CD14-positive monocyte (primary cell): ENCODE results near the gene TM4SF18. TPM values are rescaled to one million over a fixed set of nuclear protein-coding genes. Genes with fewer than 3 reads are reported as not detected.

Experiments used
- DNase-seq, 3 donors: peaks; one replicate each; pipeline ENCODE4 v3.0.0-alpha.2; 2011 to 2022
- H2AFZ ChIP-seq: 2 replicates; pipeline ENCODE4 v1.6.0; 2012; ENCODE audit warnings: mild to moderate bottlenecking, low read depth, low read length, inconsistent platforms; ENCODE audit not compliant: insufficient read depth, poor library complexity, severe bottlenecking
- H3K27ac ChIP-seq, 2 donors: 1 replicate in 1 of 2; 2 replicates in 1 of 2; pipeline ENCODE4 v1.5.1; 2012 to 2013; ENCODE audit warnings: low read length in 2 of 2, control low read depth in 1 of 2, inconsistent platforms in 1 of 2, low read depth in 1 of 2, mild to moderate bottlenecking in 1 of 2
- H3K27me3 ChIP-seq, 2 donors: one replicate each; pipeline versions ENCODE4 v1.6.0 to v1.6.1; 2011 to 2013; ENCODE audit warnings: low read length in 2 of 2; ENCODE audit not compliant: control insufficient read depth in 2 of 2, insufficient read depth in 2 of 2
- H3K36me3 ChIP-seq, 2 donors: replicated peaks in 1 of 2; 1 replicate in 1 of 2; 2 replicates in 1 of 2; pipeline versions ENCODE4 v1.5.1 to v1.6.1; 2012 to 2013; ENCODE audit warnings: low read length in 2 of 2, control low read depth in 1 of 2, inconsistent platforms in 1 of 2, mild to moderate bottlenecking in 1 of 2; ENCODE audit not compliant: insufficient read depth in 2 of 2, control insufficient read depth in 1 of 2
- H3K4me1 ChIP-seq, 2 donors: 1 replicate in 1 of 2; 2 replicates in 1 of 2; pipeline versions ENCODE4 v1.5.1 to v1.6.1; 2012 to 2013; ENCODE audit warnings: low read length in 2 of 2, control low read depth in 1 of 2, inconsistent platforms in 1 of 2, mild to moderate bottlenecking in 1 of 2, moderate library complexity in 1 of 2; ENCODE audit not compliant: insufficient read depth in 2 of 2, control insufficient read depth in 1 of 2
- H3K4me2 ChIP-seq: replicated peaks from 2 replicates; pipeline ENCODE3; 2012; ENCODE audit warnings: low read length, moderate library complexity, mild to moderate bottlenecking; ENCODE audit not compliant: poor library complexity, severe bottlenecking; ENCODE audit errors: extremely low read depth
- H3K4me3 ChIP-seq, 3 experiments: fragments of 200-600 bp in 1 of 3; sonication (generic) in 1 of 3; replicated peaks in 1 of 3; 1 replicate in 2 of 3; 2 replicates in 1 of 3; pipeline ENCODE4 v1.5.1; 2011 to 2013; ENCODE audit warnings: low read length in 3 of 3, mild to moderate bottlenecking in 3 of 3, control low read depth in 2 of 3, low read depth in 2 of 3, inconsistent platforms in 1 of 3, moderate library complexity in 1 of 3
- H3K79me2 ChIP-seq: 2 replicates; pipeline ENCODE4 v1.6.0; 2012; ENCODE audit warnings: mild to moderate bottlenecking, control low read depth, inconsistent platforms, low read length, moderate library complexity; ENCODE audit not compliant: insufficient read depth
- H3K9ac ChIP-seq: 2 replicates; pipeline ENCODE4 v1.6.0; 2017; ENCODE audit warnings: low read length, mild to moderate bottlenecking; ENCODE audit not compliant: insufficient read depth, poor library complexity, severe bottlenecking
- H3K9me3 ChIP-seq, 2 donors: replicated peaks in 1 of 2; 1 replicate in 1 of 2; 2 replicates in 1 of 2; pipeline versions ENCODE4 v1.5.1 to v1.6.1; 2012 to 2013; ENCODE audit warnings: low read length in 2 of 2, control low read depth in 1 of 2; ENCODE audit not compliant: control insufficient read depth in 1 of 2, insufficient read depth in 1 of 2
- H4K20me1 ChIP-seq: 2 replicates; pipeline ENCODE4 v1.6.0; 2012; ENCODE audit warnings: mild to moderate bottlenecking, low read length, control low read depth, moderate library complexity; ENCODE audit not compliant: insufficient read depth
- H3K27ac Mint-ChIP-seq, 7 donors: one replicate each; pipeline ENCODE4 v1.8.0; 2020; ENCODE audit warnings: mild to moderate bottlenecking in 7 of 7, mixed read lengths in 7 of 7, moderate library complexity in 6 of 7, inconsistent platforms in 2 of 7
- H3K27me3 Mint-ChIP-seq, 3 donors: one replicate each; pipeline ENCODE4 v1.8.0; 2021 to 2022; ENCODE audit warnings: low read depth in 3 of 3, mild to moderate bottlenecking in 3 of 3, mixed read lengths in 3 of 3, moderate library complexity in 3 of 3, inconsistent platforms in 1 of 3
- H3K36me3 Mint-ChIP-seq, 2 donors: one replicate each; pipeline ENCODE4 v1.8.0; 2020; ENCODE audit warnings: mixed read lengths in 2 of 2, inconsistent platforms in 1 of 2, mild to moderate bottlenecking in 1 of 2
- H3K4me1 Mint-ChIP-seq: one replicate; pipeline ENCODE4 v1.8.0; 2020; ENCODE audit warnings: mild to moderate bottlenecking, mixed read lengths
- H3K4me3 Mint-ChIP-seq, 2 donors: one replicate each; pipeline ENCODE4 v1.8.0; 2020; ENCODE audit warnings: mild to moderate bottlenecking in 2 of 2, mixed read lengths in 2 of 2, moderate library complexity in 1 of 2
- H3K9me3 Mint-ChIP-seq, 7 donors: one replicate each; pipeline ENCODE4 v1.8.0; 2020 to 2022; ENCODE audit warnings: mixed read lengths in 7 of 7, mild to moderate bottlenecking in 6 of 7, moderate library complexity in 6 of 7, inconsistent platforms in 2 of 7
- whole genome bisulfite sequencing: methylation state at CpG from one replicate; pipeline ENCODE4 v1.1.5; 2013; ENCODE audit warnings: missing lambda C conversion rate; ENCODE audit not compliant: insufficient coverage; 5-methylcytosine and 5-hydroxymethylcytosine counted together
- intact Hi-C, 2 donors: fragments of 100-400 bp; cut with micrococcal nuclease; formaldehyde crosslinking; loops; one replicate each; pipeline versions ENCODE4 v1.15.0 to v1.15.1; 2023
- polyA plus RNA-seq, 3 donors: library from polyadenylated mRNA; depleted of rRNA in 1 of 3; unstranded in 2 of 3; stranded (reverse) in 1 of 3; fragments of 300-500 nt in 2 of 3; fragments of >200 nt in 1 of 3; fragmentation: Illumina TruSeq in 2 of 3; gene quantifications; 1 replicate in 2 of 3; 2 replicates in 1 of 3; pipeline ENCODE4 v1.2.3, GENCODE V29; 2012 to 2021
- TF ChIP-seq, protein P1 (sequence below): fragments of 200-600 bp; IDR thresholded peaks from one replicate; pipeline ENCODE4 v1.8.0; 2022; ENCODE audit warnings: antibody characterized with exemption, mild to moderate bottlenecking

Gene TM4SF18
- polyA plus RNA-seq, 3 donors: not detected

DNA sequence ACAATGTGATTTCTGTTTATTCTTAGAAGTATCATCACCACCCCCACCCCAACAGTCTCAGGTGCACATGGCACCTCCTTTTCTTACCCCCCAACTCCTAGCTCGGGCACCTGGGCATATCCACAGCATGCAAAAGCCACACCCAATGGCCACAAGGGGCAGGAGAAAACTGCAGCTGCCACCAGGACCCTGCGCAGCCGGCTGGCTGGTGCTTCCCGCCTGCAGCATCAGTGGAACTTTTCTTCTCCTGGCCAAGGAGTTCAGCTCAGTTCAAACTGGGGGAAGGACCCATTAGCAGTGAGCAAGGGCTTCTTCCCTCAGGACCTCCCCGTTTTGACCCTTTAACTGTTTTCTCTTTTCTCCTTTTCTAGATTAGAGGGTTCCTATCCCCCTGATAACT lies 44.8 kb downstream of the TM4SF18 start:
- H3K27ac Mint-ChIP-seq: no peak overlapping the region
- peaks cover 6 to 8% of the 10 kb centered on the region in 2 donors for H3K4me1 ChIP-seq
- H3K36me3 Mint-ChIP-seq: no peaks in the 10 kb centered on the region
- H3K79me2 ChIP-seq: no peaks in the 10 kb centered on the region
- H3K9ac ChIP-seq: no peak overlapping the region
- no peaks in the 10 kb centered on the region for H3K36me3 ChIP-seq
- peaks cover 0 to 3% (median 0%) of the 10 kb centered on the region in 7 donors for H3K9me3 Mint-ChIP-seq
- H3K4me3 Mint-ChIP-seq: no peak overlapping the region
- H3K27me3 Mint-ChIP-seq: peaks cover 0 to 6% (median 2%) of the 10 kb centered on the region in 3 donors
- TF ChIP-seq, protein P1, sequence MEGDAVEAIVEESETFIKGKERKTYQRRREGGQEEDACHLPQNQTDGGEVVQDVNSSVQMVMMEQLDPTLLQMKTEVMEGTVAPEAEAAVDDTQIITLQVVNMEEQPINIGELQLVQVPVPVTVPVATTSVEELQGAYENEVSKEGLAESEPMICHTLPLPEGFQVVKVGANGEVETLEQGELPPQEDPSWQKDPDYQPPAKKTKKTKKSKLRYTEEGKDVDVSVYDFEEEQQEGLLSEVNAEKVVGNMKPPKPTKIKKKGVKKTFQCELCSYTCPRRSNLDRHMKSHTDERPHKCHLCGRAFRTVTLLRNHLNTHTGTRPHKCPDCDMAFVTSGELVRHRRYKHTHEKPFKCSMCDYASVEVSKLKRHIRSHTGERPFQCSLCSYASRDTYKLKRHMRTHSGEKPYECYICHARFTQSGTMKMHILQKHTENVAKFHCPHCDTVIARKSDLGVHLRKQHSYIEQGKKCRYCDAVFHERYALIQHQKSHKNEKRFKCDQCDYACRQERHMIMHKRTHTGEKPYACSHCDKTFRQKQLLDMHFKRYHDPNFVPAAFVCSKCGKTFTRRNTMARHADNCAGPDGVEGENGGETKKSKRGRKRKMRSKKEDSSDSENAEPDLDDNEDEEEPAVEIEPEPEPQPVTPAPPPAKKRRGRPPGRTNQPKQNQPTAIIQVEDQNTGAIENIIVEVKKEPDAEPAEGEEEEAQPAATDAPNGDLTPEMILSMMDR: no peak
- H3K4me2 ChIP-seq: no peak overlapping the region
- no peak overlapping the region for H3K4me3 ChIP-seq
- H4K20me1 ChIP-seq: no peaks in the 10 kb centered on the region
- no peaks in the 10 kb centered on the region for H3K27me3 ChIP-seq
- 89% methylated on average over 5 of the region's 5 CpGs for WGBS
- intact Hi-C loops: no loop called here
- peak overlapping the region; percentile 29 for H2AFZ ChIP-seq
- no peaks in the 10 kb centered on the region for H3K9me3 ChIP-seq
- H3K4me1 Mint-ChIP-seq: peaks cover 8% of the 10 kb centered on the region
- no peak for DNase-seq
- no peak overlapping the region for H3K27ac ChIP-seq

DNA sequence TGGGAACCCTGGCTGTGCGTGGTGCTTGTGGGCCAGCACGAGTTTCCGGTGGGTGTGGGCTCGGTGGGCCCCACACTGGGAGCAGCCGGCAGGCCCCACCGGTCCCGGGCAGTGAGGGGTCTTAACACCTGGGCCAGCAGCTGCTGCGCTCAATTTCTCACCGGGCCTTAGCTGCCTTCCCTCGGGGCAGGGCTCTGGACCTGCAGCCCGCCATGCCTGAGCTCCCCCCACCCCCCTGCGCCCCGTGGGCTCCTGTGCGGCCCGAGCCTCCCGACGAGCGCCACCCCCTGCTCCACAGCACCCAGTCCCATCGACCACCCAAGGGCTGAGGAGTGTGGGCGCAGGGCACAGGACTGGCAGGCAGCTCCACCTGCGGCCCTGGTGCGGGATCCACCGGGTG lies 49.4 kb downstream of the TM4SF18 start:
- Mint-ChIP-seq H3K36me3 (no peaks in the 10 kb centered on the region), H3K4me1 (peaks cover 4% of the 10 kb centered on the region), H3K27me3 (peaks cover 0 to 4% (median 2%) of the 10 kb centered on the region in 3 donors), H3K4me3 (no peak overlapping the region), H3K27ac (no peak overlapping the region), H3K9me3 (peaks cover 0 to 3% (median 0%) of the 10 kb centered on the region in 7 donors)
- H3K4me3 ChIP-seq: no peak overlapping the region
- no peaks in the 10 kb centered on the region for H3K4me1 ChIP-seq
- TF ChIP-seq, protein P1: no peak
- no peak overlapping the region for H3K4me2 ChIP-seq
- H3K36me3 ChIP-seq: no peaks in the 10 kb centered on the region
- no peak overlapping the region for H3K27ac ChIP-seq
- no peaks in the 10 kb centered on the region for H3K27me3 ChIP-seq
- intact Hi-C loops: no loop called here
- 97% methylated on average over 8 of the region's 23 CpGs for WGBS
- H3K9ac ChIP-seq: no peak overlapping the region
- H2AFZ ChIP-seq: no peak overlapping the region
- DNase-seq: no peak
- H3K9me3 ChIP-seq: no peaks in the 10 kb centered on the region
- no peaks in the 10 kb centered on the region for H3K79me2 ChIP-seq
- no peaks in the 10 kb centered on the region for H4K20me1 ChIP-seq
